ENCODE results near the gene PILRA. TPM values are rescaled to one million over a fixed set of nuclear protein-coding genes. Genes with fewer than 3 reads are reported as not detected.

PILRA gene
- total and polyA plus RNA-seq, 4 donors, result 9.9 to 122 (median 27.5) TPM

DNA sequence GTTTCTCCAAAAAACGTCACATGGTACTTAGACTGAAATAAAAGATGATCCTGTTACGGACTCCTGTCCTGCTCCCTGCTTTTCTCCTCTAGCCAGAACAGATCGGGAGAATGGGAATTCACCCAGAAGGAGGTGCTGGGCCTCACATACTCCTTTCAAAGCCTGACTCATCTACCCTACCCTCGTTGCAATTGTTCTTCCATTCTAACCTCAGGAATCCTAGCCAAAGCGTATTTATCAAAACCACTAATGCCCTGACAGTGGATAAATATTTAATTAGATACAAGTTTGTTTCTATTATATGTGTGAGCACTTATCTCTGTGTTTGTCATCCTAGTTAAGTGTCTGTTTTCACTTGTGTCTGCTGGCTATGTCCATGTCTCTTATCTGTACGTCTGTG is 33.5 kb downstream of the PILRA start:
- Histone ChIP-seq H3K4me1 (ENCODE audit: control insufficient read depth in 5 of 5, insufficient read depth in 5 of 5, low read length in 5 of 5) (no peaks in the 10 kb centered on the region), H3K9me3 (ENCODE audit: control insufficient read depth in 4 of 4, insufficient read depth in 3 of 4, low read length in 3 of 4) (no peaks in the 10 kb centered on the region), H3K4me3 (no peak overlapping the region), H3K27ac (ENCODE audit: low read depth in 1 of 2, low read length in 1 of 2) (no peak overlapping the region), H3K27me3 (ENCODE audit: control insufficient read depth in 3 of 3, insufficient read depth in 3 of 3, low read length in 2 of 3) (no peaks in the 10 kb centered on the region), H3K36me3 (ENCODE audit: control insufficient read depth in 4 of 4, insufficient read depth in 4 of 4, low read length in 4 of 4) (peaks cover 0 to 2% (median 0%) of the 10 kb centered on the region in 4 donors), H3K9ac (ENCODE audit: insufficient read depth in 1 of 2, low read length in 2 of 2) (no peak overlapping the region)
- no peak for ATAC-seq (ENCODE audit: insufficient read depth, low FRiP score)
- no peak for DNase-seq
- TF ChIP-seq, protein P1, sequence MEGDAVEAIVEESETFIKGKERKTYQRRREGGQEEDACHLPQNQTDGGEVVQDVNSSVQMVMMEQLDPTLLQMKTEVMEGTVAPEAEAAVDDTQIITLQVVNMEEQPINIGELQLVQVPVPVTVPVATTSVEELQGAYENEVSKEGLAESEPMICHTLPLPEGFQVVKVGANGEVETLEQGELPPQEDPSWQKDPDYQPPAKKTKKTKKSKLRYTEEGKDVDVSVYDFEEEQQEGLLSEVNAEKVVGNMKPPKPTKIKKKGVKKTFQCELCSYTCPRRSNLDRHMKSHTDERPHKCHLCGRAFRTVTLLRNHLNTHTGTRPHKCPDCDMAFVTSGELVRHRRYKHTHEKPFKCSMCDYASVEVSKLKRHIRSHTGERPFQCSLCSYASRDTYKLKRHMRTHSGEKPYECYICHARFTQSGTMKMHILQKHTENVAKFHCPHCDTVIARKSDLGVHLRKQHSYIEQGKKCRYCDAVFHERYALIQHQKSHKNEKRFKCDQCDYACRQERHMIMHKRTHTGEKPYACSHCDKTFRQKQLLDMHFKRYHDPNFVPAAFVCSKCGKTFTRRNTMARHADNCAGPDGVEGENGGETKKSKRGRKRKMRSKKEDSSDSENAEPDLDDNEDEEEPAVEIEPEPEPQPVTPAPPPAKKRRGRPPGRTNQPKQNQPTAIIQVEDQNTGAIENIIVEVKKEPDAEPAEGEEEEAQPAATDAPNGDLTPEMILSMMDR (IDR thresholded peaks at IDR 0.05; ENCODE audit: control extremely low read depth, extremely low read depth), result no peak
- WGBS, 2 donors, result 61 to 71% methylated on average over 6 of the region's 6 CpGs

DNA sequence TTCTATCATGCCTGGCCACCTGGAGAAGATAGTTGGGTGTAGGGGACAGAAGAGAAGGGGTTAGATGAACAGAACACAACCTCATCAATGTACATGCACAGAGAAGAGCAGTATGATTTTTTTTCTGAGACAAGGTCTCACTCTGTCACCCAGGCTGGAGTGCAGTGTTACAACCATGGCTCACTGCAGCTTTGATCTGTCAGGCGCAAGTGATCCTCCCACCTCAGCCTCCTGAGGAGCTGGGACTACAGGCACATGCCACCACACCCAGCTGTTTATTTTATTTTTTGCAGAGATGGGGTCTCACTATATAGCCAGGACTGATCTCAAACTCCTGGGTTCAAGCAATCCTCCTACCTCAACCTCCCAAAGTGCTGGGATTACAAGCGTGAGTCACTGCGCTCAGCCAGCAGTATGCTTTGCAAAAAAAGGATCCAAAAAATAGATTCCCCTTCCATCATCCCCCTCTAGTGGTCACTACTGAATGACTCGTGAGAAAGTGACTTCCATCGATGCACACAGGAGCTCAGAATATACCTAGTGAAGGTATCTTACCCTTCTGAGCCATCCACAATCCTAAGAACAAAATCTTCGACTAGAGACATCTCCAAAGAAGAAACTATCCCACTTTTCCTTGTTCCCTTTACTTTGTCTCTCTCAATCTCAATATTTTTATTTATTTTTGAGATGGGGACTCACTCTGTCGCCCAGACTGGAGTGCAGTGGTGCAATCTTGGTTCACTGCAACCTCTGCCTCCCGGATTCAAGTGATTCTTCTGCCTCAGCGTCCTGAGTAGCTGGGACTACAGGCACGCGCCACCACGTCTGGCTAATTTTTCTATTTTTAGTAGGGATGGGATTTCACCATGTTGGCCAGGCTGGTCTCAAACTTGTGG is 34.2 kb downstream of the PILRA start:
- no peak overlapping the region for H3K4me3 ChIP-seq
- no peaks in the 10 kb centered on the region for H3K27me3 ChIP-seq (ENCODE audit: control insufficient read depth in 3 of 3, insufficient read depth in 3 of 3, low read length in 2 of 3)
- H3K9ac ChIP-seq (ENCODE audit: insufficient read depth in 1 of 2, low read length in 2 of 2), result no peak overlapping the region
- TF ChIP-seq, protein P1 (IDR thresholded peaks at IDR 0.05; ENCODE audit: control extremely low read depth, extremely low read depth), result peak; percentile 26
- H3K27ac ChIP-seq (ENCODE audit: low read depth in 1 of 2, low read length in 1 of 2), result no peak overlapping the region
- H3K36me3 ChIP-seq (ENCODE audit: control insufficient read depth in 4 of 4, insufficient read depth in 4 of 4, low read length in 4 of 4), result no peaks in the 10 kb centered on the region
- DNase-seq, result peak; percentile 24 to 68 (median 60)
- H3K9me3 ChIP-seq (ENCODE audit: control insufficient read depth in 4 of 4, insufficient read depth in 3 of 4, low read length in 3 of 4), result no peaks in the 10 kb centered on the region
- ATAC-seq (ENCODE audit: insufficient read depth, low FRiP score), result peak; percentile 62
- 59 to 63% methylated on average over 12 of the region's 12 CpGs for WGBS, 2 donors
- no peaks in the 10 kb centered on the region for H3K4me1 ChIP-seq (ENCODE audit: control insufficient read depth in 5 of 5, insufficient read depth in 5 of 5, low read length in 5 of 5)

DNA sequence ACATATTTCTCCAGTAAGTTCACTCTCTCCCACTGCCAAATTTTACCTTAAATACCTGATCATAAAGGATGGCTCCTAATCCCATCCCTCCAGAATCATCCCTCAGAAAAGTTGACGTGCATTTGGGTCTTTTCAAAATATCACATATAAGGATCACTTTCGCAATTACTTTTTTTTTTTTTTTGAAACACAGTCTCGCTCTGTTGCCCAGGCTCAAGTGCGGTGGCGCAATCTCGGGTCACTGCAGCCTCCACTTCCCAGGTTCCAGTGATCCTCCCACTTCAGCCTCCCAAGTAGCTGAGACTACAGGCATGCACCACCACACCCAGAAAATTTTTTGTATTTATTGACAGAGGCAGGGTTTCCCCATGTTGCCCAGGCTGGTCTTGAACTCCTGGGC is 37.8 kb downstream of the PILRA start:
- H3K36me3 ChIP-seq (ENCODE audit: control insufficient read depth in 4 of 4, insufficient read depth in 4 of 4, low read length in 4 of 4), result no peaks in the 10 kb centered on the region

More for the DNA sequence above, 37.8 kb downstream of the PILRA start:
- Histone ChIP-seq H3K27ac (ENCODE audit: low read depth in 1 of 2, low read length in 1 of 2) (no peak overlapping the region), H3K4me3 (no peak overlapping the region), H3K9ac (ENCODE audit: insufficient read depth in 1 of 2, low read length in 2 of 2) (no peak overlapping the region), H3K9me3 (ENCODE audit: control insufficient read depth in 4 of 4, insufficient read depth in 3 of 4, low read length in 3 of 4) (no peaks in the 10 kb centered on the region), H3K27me3 (ENCODE audit: control insufficient read depth in 3 of 3, insufficient read depth in 3 of 3, low read length in 2 of 3) (no peaks in the 10 kb centered on the region), H3K4me1 (ENCODE audit: control insufficient read depth in 5 of 5, insufficient read depth in 5 of 5, low read length in 5 of 5) (no peaks in the 10 kb centered on the region)
- DNase-seq (no peak), ATAC-seq (ENCODE audit: insufficient read depth, low FRiP score) (no peak)
- TF ChIP-seq, protein P1 (IDR thresholded peaks at IDR 0.05; ENCODE audit: control extremely low read depth, extremely low read depth), result no peak
- 81 to 89% methylated on average over 6 of the region's 6 CpGs for WGBS, 2 donors
